H54 (cell line): ENCODE data around the gene RASGRF1.
"Not testable (repeated sequence)": the region's sequence is repeated elsewhere in the genome, so short reads cannot be mapped to it uniquely, and the experiment has no call there.

Experiments used
- DNase-seq: peaks from one replicate; pipeline ENCODE4 v3.0.0; 2011; ENCODE audit warnings: low spot score, mixed read lengths; ENCODE audit not compliant: insufficient read length
- FAIRE-seq: peaks from 3 replicates; lab custom pipeline; 2011; peaks lifted over from hg19 to GRCh38; lab: Jason Lieb, UNC
- POLR2A ChIP-seq: IDR thresholded peaks from 2 replicates; pipeline ENCODE4 v1.6.1; 2011; ENCODE audit warnings: low read depth, mild to moderate bottlenecking, low read length

Gene RASGRF1

GRCh38 chr15:79031201-79031600 lies 59.4 kb downstream of the RASGRF1 start:
- TF ChIP-seq POLR2A = no peak
- DNase-seq (no peak), FAIRE-seq (no peak)

- no peak for TF ChIP-seq POLR2A
- FAIRE-seq (no peak), DNase-seq (no peak)
These were observed 60.1 kb downstream of the RASGRF1 start for GRCh38 chr15:79030470-79030869.

GRCh38 chr15:79028411-79028964 lies 62.1 kb downstream of the RASGRF1 start:
- peak; percentile 16 for DNase-seq
- no peak for TF ChIP-seq POLR2A
- no peak for FAIRE-seq

GRCh38 chr15:79027532-79028410 lies 62.8 kb downstream of the RASGRF1 start:
- no peak for DNase-seq
- TF ChIP-seq POLR2A = no peak
- no peak for FAIRE-seq

GRCh38 chr15:79025802-79026201 lies 64.8 kb downstream of the RASGRF1 start:
- TF ChIP-seq POLR2A = no peak
- no peak for FAIRE-seq

GRCh38 chr15:79025201-79025600 lies 65.4 kb downstream of the RASGRF1 start:
- DNase-seq (no peak), FAIRE-seq (no peak)
- TF ChIP-seq POLR2A = no peak

More at GRCh38 chr15:79025802-79026201, 64.8 kb downstream of the RASGRF1 start:
- DNase-seq = no peak

GRCh38 chr15:79024493-79024892 lies 66.1 kb downstream of the RASGRF1 start:
- not testable (repeated sequence) for DNase-seq, FAIRE-seq

- FAIRE-seq = no peak
- no peak for DNase-seq
- TF ChIP-seq POLR2A = no peak
These were observed 66.7 kb downstream of the RASGRF1 start for GRCh38 chr15:79023918-79024317.

GRCh38 chr15:79023546-79023890 lies 67.1 kb downstream of the RASGRF1 start:
- DNase-seq = no peak
- no peak for FAIRE-seq
- TF ChIP-seq POLR2A = no peak

GRCh38 chr15:79018960-79019359 lies 71.6 kb downstream of the RASGRF1 start:
- no peak for FAIRE-seq

GRCh38 chr15:79017953-79018352 lies 72.6 kb downstream of the RASGRF1 start:
- DNase-seq (no peak), FAIRE-seq (no peak)
- TF ChIP-seq POLR2A = no peak

More at GRCh38 chr15:79018960-79019359, 71.6 kb downstream of the RASGRF1 start:
- no peak for TF ChIP-seq POLR2A
- no peak for DNase-seq

- no peak for FAIRE-seq
- no peak for DNase-seq
- TF ChIP-seq POLR2A = no peak
These were observed 73.9 kb downstream of the RASGRF1 start for GRCh38 chr15:79016527-79017170.

GRCh38 chr15:79015416-79015815 lies 75.2 kb downstream of the RASGRF1 start:
- DNase-seq = no peak
- FAIRE-seq = no peak
- no peak for TF ChIP-seq POLR2A

- TF ChIP-seq POLR2A = no peak
- FAIRE-seq (no peak), DNase-seq (no peak)
These were observed 80.3 kb downstream of the RASGRF1 start for GRCh38 chr15:79010278-79010677.
